SK-N-SH (cell line): ENCODE data around the gene MVB12A. TPM values are rescaled to one million over a fixed set of nuclear protein-coding genes. Genes with fewer than 3 reads are reported as not detected.

ENCODE experiments used
- CTCF ChIA-PET: fragments of 300-600, 350-600 bp; formaldehyde crosslinking; extraction: SDS; loops from one replicate; lab custom pipeline; 2021; lab: Yijun Ruan, JAX
- POLR2A ChIA-PET: fragments of 350-600 bp; sonication (Branson Sonifier 250); formaldehyde crosslinking; extraction: SDS; loops from one replicate; lab custom pipeline; 2020; ENCODE audit warnings: antibody characterized with exemption, inconsistent platforms; lab: Yijun Ruan, JAX
- DNase-seq: peaks from one replicate; pipeline ENCODE4 v3.0.0; 2012
- H2AFZ ChIP-seq: fragments of 200-600 bp; sonication (generic); 2 replicates; pipeline ENCODE4 v1.8.1; 2016; ENCODE audit warnings: antibody characterized with exemption, mild to moderate bottlenecking, low read depth
- H3F3A ChIP-seq: fragments of 200-600 bp; sonication (generic); replicated peaks from 2 replicates; pipeline ENCODE3; 2016; ENCODE audit warnings: antibody characterized with exemption, mild to moderate bottlenecking; ENCODE audit not compliant: insufficient read depth
- H3K27ac ChIP-seq, 2 experiments: fragments of 200-500 bp in 1 of 2; fragments of 200-600 bp in 1 of 2; sonication (Bioruptor generic) in 1 of 2; sonication (generic), shearing (Covaris generic) in 1 of 2; 2 replicates each; pipeline versions ENCODE4 v1.5.1 to v1.6.1; 2014 to 2016; ENCODE audit warnings: low read depth in 2 of 2, inconsistent platforms in 1 of 2, low read length in 1 of 2, mild to moderate bottlenecking in 1 of 2, mixed read lengths in 1 of 2
- H3K27me3 ChIP-seq: fragments of 200-600 bp; sonication (generic), shearing (Covaris generic); 2 replicates; pipeline ENCODE4 v1.6.1; 2016; ENCODE audit warnings: mixed run types; ENCODE audit not compliant: insufficient read depth
- H3K36me3 ChIP-seq, 2 experiments: fragments of 200-500 bp in 1 of 2; fragments of 200-600 bp in 1 of 2; sonication (Bioruptor generic) in 1 of 2; sonication (generic) in 1 of 2; replicated peaks in 1 of 2; 2 replicates each; pipeline versions ENCODE3 to v1.5.1; 2014 to 2016; ENCODE audit warnings: low read length in 1 of 2, mild to moderate bottlenecking in 1 of 2; ENCODE audit not compliant: insufficient read depth in 2 of 2, control insufficient read depth in 1 of 2
- H3K4me1 ChIP-seq, 2 experiments: fragments of 200-500 bp in 1 of 2; fragments of 200-600 bp in 1 of 2; sonication (Bioruptor generic) in 1 of 2; sonication (generic), shearing (Covaris generic) in 1 of 2; 2 replicates each; pipeline versions ENCODE4 v1.5.1 to v1.6.1; 2014 to 2016; ENCODE audit warnings: low read depth in 1 of 2, low read length in 1 of 2, mixed run types in 1 of 2; ENCODE audit not compliant: insufficient read depth in 2 of 2, control insufficient read depth in 1 of 2
- H3K4me2 ChIP-seq: fragments of 200-600 bp; sonication (generic), shearing (Covaris generic); 2 replicates; pipeline ENCODE4 v1.6.1; 2017; ENCODE audit warnings: mixed run types
- H3K4me3 ChIP-seq, 2 experiments: fragments of 200-500 bp in 1 of 2; fragments of 200-600 bp in 1 of 2; sonication (Bioruptor generic) in 1 of 2; sonication (generic), shearing (Covaris generic) in 1 of 2; 2 replicates each; pipeline versions ENCODE4 v1.5.1 to v1.8.1; 2014 to 2016; ENCODE audit warnings: low read depth in 2 of 2, inconsistent platforms in 1 of 2, low read length in 1 of 2, mild to moderate bottlenecking in 1 of 2, mixed read lengths in 1 of 2, moderate library complexity in 1 of 2
- H3K79me2 ChIP-seq: fragments of 200-600 bp; sonication (generic); 2 replicates; pipeline ENCODE4 v1.8.1; 2017; ENCODE audit warnings: mild to moderate bottlenecking; ENCODE audit not compliant: insufficient read depth
- H3K9ac ChIP-seq: fragments of 200-600 bp; sonication (generic); 2 replicates; pipeline ENCODE4 v1.6.1; 2017; ENCODE audit warnings: mixed run types
- H3K9me2 ChIP-seq: fragments of 200-600 bp; sonication (generic); 2 replicates; pipeline ENCODE4 v1.6.1; 2017; ENCODE audit warnings: mixed run types
- H3K9me3 ChIP-seq: fragments of 200-600 bp; sonication (generic); 2 replicates; pipeline ENCODE4 v1.6.1; 2017; ENCODE audit warnings: mixed run types, mild to moderate bottlenecking, moderate library complexity
- H4K20me1 ChIP-seq: fragments of 200-600 bp; sonication (generic); 2 replicates; pipeline ENCODE4 v1.6.1; 2017; ENCODE audit warnings: mild to moderate bottlenecking, mixed run types; ENCODE audit not compliant: insufficient read depth
- EZH2phosphoT487 ChIP-seq: fragments of 200-600 bp; sonication (generic); IDR thresholded peaks from 2 replicates; pipeline ENCODE4 v1.6.1; 2017; ENCODE audit warnings: low read depth, mixed run types, mild to moderate bottlenecking, antibody characterized with exemption, moderate library complexity, borderline replicate concordance
- GATA2 ChIP-seq: sonication (generic); formaldehyde crosslinking; IDR thresholded peaks from 2 replicates; pipeline ENCODE4 v1.5.0; 2020; ENCODE audit warnings: mild to moderate bottlenecking, missing genetic modification reagents
- IRF3 ChIP-seq: fragments of 150-350 bp; IDR thresholded peaks from 2 replicates; pipeline ENCODE4 v1.6.1; 2016; ENCODE audit warnings: mild to moderate bottlenecking, low read depth, low read length
- JUND ChIP-seq: IDR thresholded peaks from 2 replicates; pipeline ENCODE4 v1.4.0; 2012
- MEF2A ChIP-seq: IDR thresholded peaks from 2 replicates; pipeline ENCODE4 v1.4.0; 2012; ENCODE audit warnings: low read depth, borderline replicate concordance
- NFIC ChIP-seq: IDR thresholded peaks from 2 replicates; pipeline ENCODE4 v1.4.0; 2012; ENCODE audit warnings: borderline replicate concordance
- NRF1 ChIP-seq: IDR thresholded peaks from 2 replicates; pipeline ENCODE4 v1.6.1; 2012; ENCODE audit warnings: low read depth, mild to moderate bottlenecking, low read length
- RCOR1 ChIP-seq: fragments of 150-350 bp; IDR thresholded peaks from 2 replicates; pipeline ENCODE4 v1.6.1; 2017; ENCODE audit warnings: antibody characterized with exemption, low read length
- REST ChIP-seq: IDR thresholded peaks from 2 replicates; pipeline ENCODE4 v1.6.1; 2012; ENCODE audit warnings: mild to moderate bottlenecking, low read depth, low read length, moderate library complexity
- RFX5 ChIP-seq: IDR thresholded peaks from 2 replicates; pipeline ENCODE4 v1.6.1; 2012; ENCODE audit warnings: mild to moderate bottlenecking, improper control_type of control experiment, low read length
- WGBS: methylation state at CpG from one replicate; pipeline ENCODE4 v1.1.6; 2017; ENCODE audit warnings: low lambda C conversion rate; 5-methylcytosine and 5-hydroxymethylcytosine counted together
- polyA plus RNA-seq, 3 experiments: library from polyadenylated mRNA; depleted of rRNA; stranded (reverse); fragments of >200 nt; gene quantifications; 2 replicates each; pipeline ENCODE4 v1.2.3, GENCODE V29; 2012
- TF ChIP-seq, protein P1 (sequence below): fragments of 150-350 bp; IDR thresholded peaks from 2 replicates; pipeline ENCODE4 v1.6.1; 2017; ENCODE audit warnings: antibody characterized with exemption, low read length, low read depth, borderline replicate concordance

The MVB12A gene
- polyA plus RNA-seq, 1 of the 3 experiments (the other 2 are of a cell fraction): 63.9 TPM

- TF ChIP-seq REST (no peak), NRF1 (no peak), RFX5 (no peak), RCOR1 (no peak)
- TF ChIP-seq, protein P1, sequence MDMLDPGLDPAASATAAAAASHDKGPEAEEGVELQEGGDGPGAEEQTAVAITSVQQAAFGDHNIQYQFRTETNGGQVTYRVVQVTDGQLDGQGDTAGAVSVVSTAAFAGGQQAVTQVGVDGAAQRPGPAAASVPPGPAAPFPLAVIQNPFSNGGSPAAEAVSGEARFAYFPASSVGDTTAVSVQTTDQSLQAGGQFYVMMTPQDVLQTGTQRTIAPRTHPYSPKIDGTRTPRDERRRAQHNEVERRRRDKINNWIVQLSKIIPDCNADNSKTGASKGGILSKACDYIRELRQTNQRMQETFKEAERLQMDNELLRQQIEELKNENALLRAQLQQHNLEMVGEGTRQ: no peak
Observed at GRCh38 chr19:17393002-17393401, 26.8 kb upstream of the MVB12A start (continued).

DNA sequence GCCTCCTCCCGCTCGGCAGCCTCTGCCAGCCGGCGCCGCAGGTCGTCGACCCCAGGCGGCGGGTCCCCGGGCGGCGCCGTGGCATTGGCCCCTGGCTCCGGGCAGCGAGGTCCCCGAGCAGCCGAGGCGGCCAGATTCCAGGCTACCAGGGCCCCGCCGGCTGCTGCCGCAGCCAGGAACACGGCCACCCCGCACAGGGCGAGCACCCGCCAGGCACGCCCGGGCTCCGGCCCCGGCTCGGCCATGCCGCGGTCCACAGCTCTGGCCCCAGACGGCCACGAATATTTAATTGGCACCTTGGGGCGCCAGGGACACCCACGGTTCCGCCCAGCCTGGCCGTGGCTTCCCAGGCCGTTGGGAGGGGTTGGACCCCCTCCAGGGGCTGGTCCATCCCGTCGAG, 25.9 kb upstream of the MVB12A start, which contains the start of gene CCDC194:
Gene CCDC194 (minus strand): TSS at position 283 of the 400 bp plus-strand sequence. CDS start 38 bp downstream, at position 245.
- Histone ChIP-seq H3K79me2 (no peaks in the 10 kb centered on the region), H3K9ac (no peak within 1 kb of the TSS), H3K27me3 (no peaks in the 10 kb centered on the region), H3K27ac (no peak within 1 kb of the TSS), H3K9me2 (no peaks in the 10 kb centered on the region)
- ChIA-PET CTCF (interaction anchor here (0.6 to 2.0 kb wide), 15 partner anchors 8 to 182 kb away, joined by 3 to 8 read pairs (median 3); partner anchors contain the start of genes MVB12A and TMEM221), POLR2A (no interaction called here)
- WGBS: 66% methylated on average over 32 of the region's 41 CpGs
- no peak for TF ChIP-seq GATA2 (CRISPR knock-in tag)
- no peak for TF ChIP-seq NFIC
- TF ChIP-seq MEF2A: no peak
- no peak for TF ChIP-seq JUND
- TF ChIP-seq IRF3: no peak
- no peak for TF ChIP-seq REST
- no peak for TF ChIP-seq EZH2phosphoT487
- TF ChIP-seq, all 33 proteins: peak for 0
- Histone ChIP-seq H3F3A (peaks cover 5% of the 10 kb centered on the region), H3K4me1 (peaks cover 0 to 7% of the 10 kb centered on the region in 2 experiments; a peak in 1 of 4 replicates), H2AFZ (no peak within 1 kb of the TSS), H3K36me3 (no peaks in the 10 kb centered on the region), H4K20me1 (no peaks in the 10 kb centered on the region), H3K4me2 (no peak within 1 kb of the TSS), H3K9me3 (no peaks in the 10 kb centered on the region), H3K4me3 (no peak within 1 kb of the TSS)
- DNase-seq: no peak
